Brain microvascular endothelial cell (primary cell): ENCODE measurements around the gene SVOPL.

ENCODE experiments used
- DNase-seq: peaks from one replicate; pipeline ENCODE4 v3.0.0-alpha.2; 2020
- H3K27ac ChIP-seq: fragments of 250-450 bp; sonication (Bioruptor Pico); 2 replicates; pipeline ENCODE4 v1.5.1; 2020; ENCODE audit warnings: mild to moderate bottlenecking, moderate library complexity
- H3K27me3 ChIP-seq: fragments of 250-450 bp; sonication (Bioruptor Pico); replicated peaks from 2 replicates; pipeline ENCODE4 v1.5.1; 2020; ENCODE audit warnings: mild to moderate bottlenecking
- H3K36me3 ChIP-seq: fragments of 250-450 bp; sonication (Bioruptor Pico); replicated peaks from 2 replicates; pipeline ENCODE4 v1.5.1; 2020; ENCODE audit warnings: mild to moderate bottlenecking
- H3K4me3 ChIP-seq: 2 replicates; pipeline ENCODE4 v1.5.1; 2011; ENCODE audit warnings: low read depth, mild to moderate bottlenecking, control low read depth, low read length, moderate library complexity
- CTCF ChIP-seq: IDR thresholded peaks from 2 replicates; pipeline ENCODE4 v1.5.1; 2011; ENCODE audit warnings: low read depth, mild to moderate bottlenecking, moderate library complexity, low read length, control low read depth, inconsistent platforms; ENCODE audit errors: missing control alignments
- in situ Hi-C: cut with HindIII; loops from 2 replicates; pipeline ENCODE4 v1.10.0; 2017; ENCODE audit warnings: low sequenced_read_pairs, low pct_ligation_motif_present

SVOPL gene

GRCh38 chr7:138545123-138545522 is 156.0 kb downstream of the SVOPL start:
- in situ Hi-C loops: no loop called here
- no peak for DNase-seq
- no peak for TF ChIP-seq CTCF
- H3K36me3 ChIP-seq: no peaks in the 10 kb centered on the region
- no peak overlapping the region for H3K27ac ChIP-seq
- H3K27me3 ChIP-seq: no peaks in the 10 kb centered on the region
- H3K4me3 ChIP-seq: no peak overlapping the region
